Astrocyte (in vitro differentiated cells and primary cell): ENCODE results near the gene POU5F1. TPM values are rescaled to one million over a fixed set of nuclear protein-coding genes. Genes with fewer than 3 reads are reported as not detected.

Source experiments
- DNase-seq: peaks from one replicate; pipeline ENCODE4 v3.0.0-alpha.2; 2010; ENCODE audit warnings: low read depth
- FAIRE-seq: peaks from 2 replicates; lab custom pipeline; 2011; peaks lifted over from hg19 to GRCh38; lab: Jason Lieb, UNC
- H2AFZ ChIP-seq: 2 replicates; pipeline ENCODE4 v1.6.0; 2012; ENCODE audit warnings: low read depth, low read length, inconsistent platforms
- H3K27ac ChIP-seq: 2 replicates; pipeline ENCODE4 v1.5.1; 2011; ENCODE audit warnings: low read depth, low read length, inconsistent platforms
- H3K27me3 ChIP-seq: 2 replicates; pipeline ENCODE4 v1.6.0; 2011; ENCODE audit warnings: low read length, inconsistent platforms; ENCODE audit not compliant: insufficient read depth
- H3K36me3 ChIP-seq: 2 replicates; pipeline ENCODE4 v1.5.1; 2011; ENCODE audit warnings: low read length, inconsistent platforms; ENCODE audit not compliant: insufficient read depth
- H3K4me1 ChIP-seq: 2 replicates; pipeline ENCODE4 v1.5.1; 2011; ENCODE audit warnings: low read length, inconsistent platforms; ENCODE audit not compliant: insufficient read depth
- H3K4me2 ChIP-seq: 2 replicates; pipeline ENCODE4 v1.6.0; 2012; ENCODE audit warnings: low read length, inconsistent platforms
- H3K4me3 ChIP-seq: 2 replicates; pipeline ENCODE4 v1.5.1; 2011; ENCODE audit warnings: low read depth, mild to moderate bottlenecking, low read length, inconsistent platforms; ENCODE audit not compliant: insufficient read depth
- H3K79me2 ChIP-seq: 2 replicates; pipeline ENCODE4 v1.6.0; 2012; ENCODE audit warnings: mild to moderate bottlenecking, low read length, inconsistent platforms; ENCODE audit not compliant: insufficient read depth
- H3K9ac ChIP-seq: 2 replicates; pipeline ENCODE4 v1.6.0; 2012; ENCODE audit warnings: mild to moderate bottlenecking, low read length, inconsistent platforms
- H3K9me3 ChIP-seq: 2 replicates; pipeline ENCODE4 v1.5.1; 2012; ENCODE audit warnings: low read depth, mild to moderate bottlenecking, low read length, inconsistent platforms; ENCODE audit not compliant: insufficient read depth
- H4K20me1 ChIP-seq: 2 replicates; pipeline ENCODE4 v1.6.0; 2012; ENCODE audit warnings: low read length, inconsistent platforms; ENCODE audit not compliant: insufficient read depth
- H3K27ac Mint-ChIP-seq: one replicate; pipeline ENCODE4 v1.8.0; 2021; ENCODE audit warnings: mild to moderate bottlenecking, mixed read lengths; ENCODE audit not compliant: unreplicated experiment
- H3K27me3 Mint-ChIP-seq: one replicate; pipeline ENCODE4 v1.8.0; 2021; ENCODE audit warnings: low read depth, mixed read lengths; ENCODE audit not compliant: unreplicated experiment
- H3K36me3 Mint-ChIP-seq: one replicate; pipeline ENCODE4 v1.8.0; 2021; ENCODE audit warnings: low read depth, mixed read lengths; ENCODE audit not compliant: unreplicated experiment
- H3K4me1 Mint-ChIP-seq: one replicate; pipeline ENCODE4 v1.8.0; 2021; ENCODE audit warnings: low read depth, mixed read lengths; ENCODE audit not compliant: unreplicated experiment
- H3K4me3 Mint-ChIP-seq: one replicate; pipeline ENCODE4 v1.8.0; 2021; ENCODE audit warnings: mild to moderate bottlenecking, moderate library complexity, mixed read lengths; ENCODE audit not compliant: unreplicated experiment
- H3K9me3 Mint-ChIP-seq: one replicate; pipeline ENCODE4 v1.8.0; 2021; ENCODE audit warnings: mild to moderate bottlenecking, mixed read lengths; ENCODE audit not compliant: unreplicated experiment
- EZH2 ChIP-seq: IDR thresholded peaks from 2 replicates; pipeline ENCODE4 v1.6.1; 2012; ENCODE audit warnings: mild to moderate bottlenecking, low read length, inconsistent platforms; ENCODE audit not compliant: insufficient read depth
- total RNA-seq: library from RNA; stranded (reverse); gene quantifications from 2 replicates; pipeline ENCODE4 v1.2.1, GENCODE V29; 2021
- TF ChIP-seq, protein P1 (sequence below): IDR thresholded peaks from 2 replicates; pipeline ENCODE4 v1.5.1; 2011; ENCODE audit warnings: low read depth, mild to moderate bottlenecking, inconsistent platforms, low read length, moderate library complexity; ENCODE audit not compliant: insufficient read depth

The POU5F1 gene
- total RNA-seq, 1 donor from 2014 or later: 5.4 TPM

- Histone ChIP-seq H3K4me2 (no peak overlapping the region), H3K9ac (no peak overlapping the region), H3K27me3 (peaks cover 8% of the 10 kb centered on the region), H3K79me2 (no peaks in the 10 kb centered on the region), H2AFZ (no peak overlapping the region), H4K20me1 (no peaks in the 10 kb centered on the region), H3K36me3 (no peaks in the 10 kb centered on the region), H3K4me3 (no peak overlapping the region), H3K27ac (no peak overlapping the region), H3K9me3 (peaks cover 4% of the 10 kb centered on the region), H3K4me1 (no peaks in the 10 kb centered on the region)
- Mint-ChIP-seq H3K36me3 (peaks cover 2% of the 10 kb centered on the region), H3K4me3 (no peak overlapping the region), H3K27me3 (peaks cover 5% of the 10 kb centered on the region), H3K4me1 (no peaks in the 10 kb centered on the region), H3K27ac (no peak overlapping the region), H3K9me3 (peaks cover 5% of the 10 kb centered on the region)
- no peak for DNase-seq
- no peak for FAIRE-seq
- TF ChIP-seq, protein P1, sequence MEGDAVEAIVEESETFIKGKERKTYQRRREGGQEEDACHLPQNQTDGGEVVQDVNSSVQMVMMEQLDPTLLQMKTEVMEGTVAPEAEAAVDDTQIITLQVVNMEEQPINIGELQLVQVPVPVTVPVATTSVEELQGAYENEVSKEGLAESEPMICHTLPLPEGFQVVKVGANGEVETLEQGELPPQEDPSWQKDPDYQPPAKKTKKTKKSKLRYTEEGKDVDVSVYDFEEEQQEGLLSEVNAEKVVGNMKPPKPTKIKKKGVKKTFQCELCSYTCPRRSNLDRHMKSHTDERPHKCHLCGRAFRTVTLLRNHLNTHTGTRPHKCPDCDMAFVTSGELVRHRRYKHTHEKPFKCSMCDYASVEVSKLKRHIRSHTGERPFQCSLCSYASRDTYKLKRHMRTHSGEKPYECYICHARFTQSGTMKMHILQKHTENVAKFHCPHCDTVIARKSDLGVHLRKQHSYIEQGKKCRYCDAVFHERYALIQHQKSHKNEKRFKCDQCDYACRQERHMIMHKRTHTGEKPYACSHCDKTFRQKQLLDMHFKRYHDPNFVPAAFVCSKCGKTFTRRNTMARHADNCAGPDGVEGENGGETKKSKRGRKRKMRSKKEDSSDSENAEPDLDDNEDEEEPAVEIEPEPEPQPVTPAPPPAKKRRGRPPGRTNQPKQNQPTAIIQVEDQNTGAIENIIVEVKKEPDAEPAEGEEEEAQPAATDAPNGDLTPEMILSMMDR: no peak
- no peak for TF ChIP-seq EZH2
These were observed 44.0 kb upstream of the POU5F1 start for GRCh38 chr6:31214516-31214915.

- Mint-ChIP-seq H3K4me3 (no peak overlapping the region), H3K27ac (no peak overlapping the region), H3K4me1 (peaks cover under 1% of the 10 kb centered on the region), H3K36me3 (peaks cover 2% of the 10 kb centered on the region), H3K9me3 (no peaks in the 10 kb centered on the region), H3K27me3 (peaks cover 5% of the 10 kb centered on the region)
- no peaks in the 10 kb centered on the region for H3K36me3 ChIP-seq
- H3K4me1 ChIP-seq: no peaks in the 10 kb centered on the region
- no peak for TF ChIP-seq EZH2
- TF ChIP-seq, protein P1: no peak
- peaks cover 3% of the 10 kb centered on the region for H3K27me3 ChIP-seq
- H4K20me1 ChIP-seq: no peaks in the 10 kb centered on the region
- no peak overlapping the region for H3K9ac ChIP-seq
- FAIRE-seq: no peak
- no peaks in the 10 kb centered on the region for H3K9me3 ChIP-seq
- DNase-seq: no peak
- H3K4me2 ChIP-seq: no peak overlapping the region
- no peak overlapping the region for H3K27ac ChIP-seq
- H3K4me3 ChIP-seq: no peak overlapping the region
- H3K79me2 ChIP-seq: no peaks in the 10 kb centered on the region
- H2AFZ ChIP-seq: no peak overlapping the region
These were observed 40.5 kb upstream of the POU5F1 start for GRCh38 chr6:31210741-31211532.

DNA sequence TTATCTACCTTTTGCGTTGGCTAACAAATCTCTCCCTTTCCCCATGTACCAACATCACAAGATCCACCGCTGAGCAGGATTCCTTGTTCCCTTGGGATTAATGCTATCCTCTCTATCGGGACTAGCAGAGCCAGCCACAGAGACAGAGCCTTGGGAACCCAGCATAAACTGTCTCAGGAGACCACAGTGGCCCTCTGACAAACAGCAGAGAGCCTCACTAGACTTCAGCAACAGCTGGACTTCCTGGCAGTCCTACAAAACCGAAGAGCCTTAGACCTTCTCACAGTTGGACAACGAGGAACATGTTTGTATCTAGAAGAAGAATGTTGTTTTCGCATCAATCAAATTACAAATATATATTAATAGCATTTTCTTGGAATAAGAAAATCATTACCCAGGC lies 39.6 kb upstream of the POU5F1 start:
- Histone ChIP-seq H3K27me3 (peaks cover 3% of the 10 kb centered on the region), H3K27ac (no peak overlapping the region), H3K9ac (no peak overlapping the region), H4K20me1 (no peaks in the 10 kb centered on the region), H3K4me2 (no peak overlapping the region), H3K4me3 (no peak overlapping the region), H3K79me2 (no peaks in the 10 kb centered on the region), H2AFZ (no peak overlapping the region), H3K4me1 (no peaks in the 10 kb centered on the region), H3K36me3 (no peaks in the 10 kb centered on the region), H3K9me3 (no peaks in the 10 kb centered on the region)
- TF ChIP-seq, protein P1: no peak
- no peak for TF ChIP-seq EZH2
- H3K36me3 Mint-ChIP-seq: peaks cover 2% of the 10 kb centered on the region
- H3K27ac Mint-ChIP-seq: no peak overlapping the region
- H3K9me3 Mint-ChIP-seq: no peaks in the 10 kb centered on the region
- DNase-seq (no peak), FAIRE-seq (no peak)
- H3K4me1 Mint-ChIP-seq: peaks cover 4% of the 10 kb centered on the region
- H3K4me3 Mint-ChIP-seq: no peak overlapping the region
- H3K27me3 Mint-ChIP-seq: peaks cover 5% of the 10 kb centered on the region
